SU-DHL-6 (cell line): Measurements from ENCODE around the gene HS6ST2.

Experiments
- H2AFZ ChIP-seq: fragments of 200-600 bp; sonication (generic); 2 replicates; pipeline ENCODE4 v1.6.1; 2014; ENCODE audit warnings: low read depth, mild to moderate bottlenecking, moderate library complexity, mixed read lengths, antibody characterized with exemption, low read length; ENCODE audit not compliant: severe bottlenecking
- H3F3A ChIP-seq: fragments of 200-600 bp; shearing (Covaris generic); 2 replicates; pipeline ENCODE4 v1.6.0; 2016; ENCODE audit warnings: antibody characterized with exemption, mild to moderate bottlenecking; ENCODE audit not compliant: insufficient read depth
- H3K27ac ChIP-seq: fragments of 200-600 bp; sonication (generic); 2 replicates; pipeline ENCODE4 v1.5.1; 2016; ENCODE audit warnings: low read depth, mild to moderate bottlenecking, low read length, moderate library complexity, mixed read lengths
- H3K27me3 ChIP-seq: fragments of 200-600 bp; sonication (generic), shearing (Covaris generic); 2 replicates; pipeline ENCODE4 v1.6.0; 2014; ENCODE audit warnings: mild to moderate bottlenecking, low read length
- H3K36me3 ChIP-seq: fragments of 200-600 bp; sonication (generic); 2 replicates; pipeline ENCODE4 v1.6.1; 2014; ENCODE audit warnings: mild to moderate bottlenecking, low read length, mixed read lengths
- H3K4me2 ChIP-seq: fragments of 300-600, 200-600 bp; shearing (Covaris generic), sonication (generic); 2 replicates; pipeline ENCODE4 v1.6.0; 2014; ENCODE audit warnings: low read length, low read depth, mild to moderate bottlenecking; ENCODE audit not compliant: poor library complexity, severe bottlenecking
- H3K4me3 ChIP-seq: fragments of 200-600 bp; sonication (generic); 2 replicates; pipeline ENCODE4 v1.5.1; 2014; ENCODE audit warnings: antibody characterized with exemption, low read length, mild to moderate bottlenecking, mixed read lengths; ENCODE audit not compliant: insufficient read depth, poor library complexity, severe bottlenecking
- H3K79me2 ChIP-seq: fragments of 200-600 bp; sonication (generic); 2 replicates; pipeline ENCODE4 v1.6.1; 2014; ENCODE audit warnings: mild to moderate bottlenecking, low read length, moderate library complexity; ENCODE audit not compliant: insufficient read depth
- H3K9ac ChIP-seq: fragments of 200-600 bp; sonication (generic); 2 replicates; pipeline ENCODE4 v1.7.0; 2014; ENCODE audit warnings: mild to moderate bottlenecking, low read length
- H3K9me2 ChIP-seq: fragments of 200-600 bp; sonication (generic); replicated peaks from 2 replicates; pipeline ENCODE4 v1.6.1; 2014; ENCODE audit warnings: low read length; ENCODE audit not compliant: insufficient read depth
- H3K9me3 ChIP-seq: fragments of 200-600 bp; sonication (generic); 2 replicates; pipeline ENCODE4 v1.6.1; 2014; ENCODE audit warnings: low read length, mixed read lengths; ENCODE audit not compliant: insufficient read depth
- H4K20me1 ChIP-seq: fragments of 200-600 bp; sonication (generic); 2 replicates; pipeline ENCODE4 v1.6.1; 2014; ENCODE audit warnings: low read depth, mild to moderate bottlenecking, antibody characterized with exemption, low read length, moderate library complexity, mixed read lengths
- CTCF ChIP-seq: fragments of 200-600 bp; sonication (generic); IDR thresholded peaks from one replicate; pipeline ENCODE4 v1.5.1; 2017; ENCODE audit warnings: antibody characterized with exemption, mild to moderate bottlenecking, low read length, moderate library complexity; ENCODE audit not compliant: insufficient read depth, poor library complexity, severe bottlenecking
- EZH2phosphoT487 ChIP-seq: fragments of 200-600 bp; sonication (generic), shearing (Covaris generic); conservative IDR thresholded peaks from 2 replicates; pipeline ENCODE4 v1.6.1; 2018; ENCODE audit warnings: mild to moderate bottlenecking, antibody characterized with exemption, low read length, moderate library complexity, mixed read lengths

HS6ST2 gene

GRCh38 chrX:132967049-132967448 is 8.6 kb upstream of the HS6ST2 start:
- no peaks in the 10 kb centered on the region for H3F3A ChIP-seq
- H3K27ac ChIP-seq: no peak overlapping the region
- H3K27me3 ChIP-seq: no peaks in the 10 kb centered on the region
- H4K20me1 ChIP-seq: no peaks in the 10 kb centered on the region
- H3K9me3 ChIP-seq: no peaks in the 10 kb centered on the region
- no peaks in the 10 kb centered on the region for H3K9me2 ChIP-seq
- no peak overlapping the region for H3K9ac ChIP-seq
- H3K36me3 ChIP-seq: no peaks in the 10 kb centered on the region
- no peaks in the 10 kb centered on the region for H3K79me2 ChIP-seq
- H3K4me3 ChIP-seq: no peak overlapping the region
- TF ChIP-seq CTCF: no peak
- no peak for TF ChIP-seq EZH2phosphoT487
- no peak overlapping the region for H2AFZ ChIP-seq
- H3K4me2 ChIP-seq: no peak overlapping the region

- Histone ChIP-seq H2AFZ (no peak overlapping the region), H3K9me3 (no peaks in the 10 kb centered on the region), H4K20me1 (no peaks in the 10 kb centered on the region), H3K36me3 (no peaks in the 10 kb centered on the region), H3K9ac (no peak overlapping the region), H3K4me2 (no peak overlapping the region), H3K9me2 (no peaks in the 10 kb centered on the region), H3K27me3 (no peaks in the 10 kb centered on the region), H3F3A (no peaks in the 10 kb centered on the region), H3K4me3 (no peak overlapping the region), H3K79me2 (no peaks in the 10 kb centered on the region), H3K27ac (no peak overlapping the region)
- TF ChIP-seq CTCF (no peak), EZH2phosphoT487 (no peak)
These were observed 7.0 kb upstream of the HS6ST2 start for GRCh38 chrX:132965461-132965860.

- H3K27ac ChIP-seq: no peak overlapping the region
- no peak overlapping the region for H3K4me3 ChIP-seq
- no peak overlapping the region for H3K4me2 ChIP-seq
- no peaks in the 10 kb centered on the region for H3K27me3 ChIP-seq
- no peaks in the 10 kb centered on the region for H3K79me2 ChIP-seq
- H3K9ac ChIP-seq: no peak overlapping the region
- no peak for TF ChIP-seq CTCF
- H3K9me2 ChIP-seq: no peaks in the 10 kb centered on the region
- H3K9me3 ChIP-seq: no peaks in the 10 kb centered on the region
- no peaks in the 10 kb centered on the region for H4K20me1 ChIP-seq
- no peaks in the 10 kb centered on the region for H3K36me3 ChIP-seq
- no peaks in the 10 kb centered on the region for H3F3A ChIP-seq
- H2AFZ ChIP-seq: no peak overlapping the region
These were observed 3.1 kb upstream of the HS6ST2 start for GRCh38 chrX:132961511-132961910.
